RWPE2 (cell line): Measurements from ENCODE around the gene SENP3.
A peak's percentile ranks its signal among the peaks of the same experiment; 100 is the strongest.

ENCODE experiments used
- ATAC-seq: fragments of 200-7000 bp; cut with Tn5 transposase; 3 replicates; pipeline ENCODE4 v1.9.1; 2021; ENCODE audit warnings: low read depth
- DNase-seq: peaks from one replicate; pipeline ENCODE4 v3.0.0-alpha.2; 2020; ENCODE audit warnings: low spot score
- H3K27ac ChIP-seq: fragments of 450-650 bp; 2 replicates; pipeline ENCODE4 v1.5.1; 2017; ENCODE audit warnings: mild to moderate bottlenecking; ENCODE audit not compliant: poor library complexity, severe bottlenecking
- H3K27me3 ChIP-seq: fragments of 250-450 bp; sonication (Bioruptor Pico); 2 replicates; pipeline ENCODE4 v1.5.1; 2021; ENCODE audit warnings: mild to moderate bottlenecking, moderate library complexity; ENCODE audit not compliant: insufficient read depth, poor library complexity, severe bottlenecking
- H3K36me3 ChIP-seq: fragments of 250-450 bp; sonication (Bioruptor Pico); 2 replicates; pipeline ENCODE4 v1.5.1; 2020; ENCODE audit warnings: low read depth, mild to moderate bottlenecking, moderate library complexity
- H3K4me1 ChIP-seq: fragments of 250-450 bp; sonication (Bioruptor Pico); 2 replicates; pipeline ENCODE4 v1.5.1; 2021; ENCODE audit warnings: mild to moderate bottlenecking, moderate library complexity; ENCODE audit not compliant: insufficient read depth, poor library complexity, severe bottlenecking
- H3K4me3 ChIP-seq: fragments of 250-450 bp; sonication (Bioruptor Pico); 2 replicates; pipeline ENCODE4 v1.5.1; 2021; ENCODE audit warnings: mild to moderate bottlenecking, moderate library complexity; ENCODE audit not compliant: severe bottlenecking
- H3K9me3 ChIP-seq: fragments of 250-450 bp; sonication (Bioruptor Pico); 2 replicates; pipeline ENCODE4 v1.5.1; 2021; ENCODE audit warnings: mild to moderate bottlenecking, moderate library complexity; ENCODE audit not compliant: severe bottlenecking
- TF ChIP-seq, protein P1 (sequence below): fragments of 450-650 bp; IDR thresholded peaks from one replicate; pipeline ENCODE4 v1.5.1; 2017; ENCODE audit warnings: mild to moderate bottlenecking, moderate library complexity; ENCODE audit not compliant: poor library complexity, severe bottlenecking

SENP3 gene

DNA sequence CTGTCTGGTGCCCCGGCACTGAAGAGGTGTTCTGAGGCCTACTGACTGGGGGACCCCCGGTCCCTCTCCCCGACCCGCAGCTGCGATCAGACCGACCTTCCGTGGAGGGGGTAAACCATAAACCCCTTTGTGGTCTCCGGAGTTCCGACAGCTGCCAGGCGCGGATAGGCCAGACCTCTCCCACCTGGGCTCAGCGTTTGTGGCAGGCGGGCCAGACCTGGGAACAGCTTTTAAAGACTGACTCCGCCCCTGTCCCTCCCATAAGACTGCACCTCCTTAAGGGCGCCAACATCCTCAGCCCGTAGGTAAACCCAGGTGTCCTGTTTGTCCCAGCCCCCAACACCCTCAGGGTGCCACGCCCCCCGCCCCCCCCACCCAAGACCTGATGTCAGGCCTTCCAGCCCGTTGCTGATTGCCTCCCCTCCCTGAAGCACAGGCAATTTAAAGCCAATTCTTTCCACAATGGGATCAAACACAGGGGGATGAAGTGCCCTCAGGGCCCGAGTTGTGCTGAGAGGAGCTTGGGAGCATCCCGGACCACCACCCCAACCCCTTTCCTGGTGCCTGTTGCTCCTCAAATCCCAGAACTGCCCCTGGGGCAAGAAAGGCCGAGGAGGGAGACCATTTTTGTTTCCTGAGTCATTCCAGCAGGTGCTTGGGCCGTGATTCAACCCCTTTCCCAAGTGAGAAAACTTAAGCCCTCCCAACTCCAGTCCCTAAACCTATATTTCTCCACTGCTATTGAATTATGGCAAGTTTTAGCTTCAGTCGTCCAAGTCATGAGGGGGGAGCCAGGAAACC is 28.4 kb downstream of the SENP3 start, which contains the start of gene SOX15:
Gene SOX15, minus strand, starts transcription at position 204 of the 801 bp plus-strand sequence. CDS start 418 bp downstream, outside the sequence.
- Histone ChIP-seq H3K27me3 (no peaks in the 10 kb centered on the region), H3K9me3 (no peaks in the 10 kb centered on the region), H3K36me3 (peaks cover 66% of the 10 kb centered on the region), H3K4me3 (peak within 1 kb of the TSS; percentile 66), H3K27ac (peak within 1 kb of the TSS; percentile 97), H3K4me1 (peaks cover 17% of the 10 kb centered on the region)
- TF ChIP-seq, protein P1, sequence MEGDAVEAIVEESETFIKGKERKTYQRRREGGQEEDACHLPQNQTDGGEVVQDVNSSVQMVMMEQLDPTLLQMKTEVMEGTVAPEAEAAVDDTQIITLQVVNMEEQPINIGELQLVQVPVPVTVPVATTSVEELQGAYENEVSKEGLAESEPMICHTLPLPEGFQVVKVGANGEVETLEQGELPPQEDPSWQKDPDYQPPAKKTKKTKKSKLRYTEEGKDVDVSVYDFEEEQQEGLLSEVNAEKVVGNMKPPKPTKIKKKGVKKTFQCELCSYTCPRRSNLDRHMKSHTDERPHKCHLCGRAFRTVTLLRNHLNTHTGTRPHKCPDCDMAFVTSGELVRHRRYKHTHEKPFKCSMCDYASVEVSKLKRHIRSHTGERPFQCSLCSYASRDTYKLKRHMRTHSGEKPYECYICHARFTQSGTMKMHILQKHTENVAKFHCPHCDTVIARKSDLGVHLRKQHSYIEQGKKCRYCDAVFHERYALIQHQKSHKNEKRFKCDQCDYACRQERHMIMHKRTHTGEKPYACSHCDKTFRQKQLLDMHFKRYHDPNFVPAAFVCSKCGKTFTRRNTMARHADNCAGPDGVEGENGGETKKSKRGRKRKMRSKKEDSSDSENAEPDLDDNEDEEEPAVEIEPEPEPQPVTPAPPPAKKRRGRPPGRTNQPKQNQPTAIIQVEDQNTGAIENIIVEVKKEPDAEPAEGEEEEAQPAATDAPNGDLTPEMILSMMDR = no peak
- DNase-seq (peak; percentile 85), ATAC-seq (peak; percentile 43)

DNA sequence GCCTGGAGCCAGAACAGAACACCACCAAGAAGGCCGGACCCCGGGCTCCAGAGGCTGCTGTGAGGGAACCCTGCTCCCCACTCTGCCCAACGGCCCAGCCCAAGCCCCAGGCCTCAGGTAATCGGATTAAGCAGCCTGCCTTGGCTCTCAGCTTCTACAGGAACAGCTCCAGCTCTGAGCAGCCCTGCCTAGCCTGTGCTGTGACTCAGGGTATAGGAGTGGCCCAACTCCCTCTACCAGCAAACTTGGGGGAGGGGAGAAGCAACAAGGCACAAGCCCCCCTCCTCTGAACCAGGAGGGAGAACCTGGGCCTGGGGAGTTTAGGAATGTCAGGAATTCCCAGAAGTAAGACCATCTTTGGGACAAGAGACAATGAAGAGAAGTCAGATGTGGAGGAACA is 29.0 kb downstream of the SENP3 start:
- H3K4me3 ChIP-seq = no peak overlapping the region
- DNase-seq (no peak), ATAC-seq (peak; percentile 40)
- peaks cover 17% of the 10 kb centered on the region for H3K4me1 ChIP-seq
- H3K27me3 ChIP-seq = no peaks in the 10 kb centered on the region
- peaks cover 70% of the 10 kb centered on the region for H3K36me3 ChIP-seq
- no peaks in the 10 kb centered on the region for H3K9me3 ChIP-seq
- TF ChIP-seq, protein P1 = no peak
- peak overlapping the region; percentile 97 for H3K27ac ChIP-seq

DNA sequence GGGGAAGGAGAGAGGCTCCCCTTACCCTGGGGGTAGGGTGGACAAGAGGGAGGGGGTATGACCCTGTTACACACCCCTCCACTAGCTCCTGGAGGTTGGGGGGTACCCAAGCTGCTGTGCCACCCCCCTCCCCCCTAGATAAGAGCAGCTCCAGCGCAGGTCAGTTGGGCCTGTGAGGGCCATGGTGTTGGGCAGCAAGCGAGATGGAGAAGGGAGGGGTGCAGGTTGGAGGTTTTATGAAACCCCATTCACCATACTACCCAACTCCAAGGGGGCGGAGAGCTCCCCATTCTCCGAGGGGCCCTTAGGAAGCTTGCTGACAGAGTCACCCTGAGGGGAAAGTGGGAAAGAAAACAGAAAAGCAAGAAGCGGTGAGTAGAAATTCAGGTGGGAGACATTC is 29.9 kb downstream of the SENP3 start:
- H3K27ac ChIP-seq = peak overlapping the region; percentile 97
- H3K36me3 ChIP-seq = peaks cover 71% of the 10 kb centered on the region
- ATAC-seq = no peak
- DNase-seq = no peak
- TF ChIP-seq, protein P1 = no peak
- H3K9me3 ChIP-seq = no peaks in the 10 kb centered on the region
- no peak overlapping the region for H3K4me3 ChIP-seq
- peaks cover 17% of the 10 kb centered on the region for H3K4me1 ChIP-seq
- no peaks in the 10 kb centered on the region for H3K27me3 ChIP-seq

DNA sequence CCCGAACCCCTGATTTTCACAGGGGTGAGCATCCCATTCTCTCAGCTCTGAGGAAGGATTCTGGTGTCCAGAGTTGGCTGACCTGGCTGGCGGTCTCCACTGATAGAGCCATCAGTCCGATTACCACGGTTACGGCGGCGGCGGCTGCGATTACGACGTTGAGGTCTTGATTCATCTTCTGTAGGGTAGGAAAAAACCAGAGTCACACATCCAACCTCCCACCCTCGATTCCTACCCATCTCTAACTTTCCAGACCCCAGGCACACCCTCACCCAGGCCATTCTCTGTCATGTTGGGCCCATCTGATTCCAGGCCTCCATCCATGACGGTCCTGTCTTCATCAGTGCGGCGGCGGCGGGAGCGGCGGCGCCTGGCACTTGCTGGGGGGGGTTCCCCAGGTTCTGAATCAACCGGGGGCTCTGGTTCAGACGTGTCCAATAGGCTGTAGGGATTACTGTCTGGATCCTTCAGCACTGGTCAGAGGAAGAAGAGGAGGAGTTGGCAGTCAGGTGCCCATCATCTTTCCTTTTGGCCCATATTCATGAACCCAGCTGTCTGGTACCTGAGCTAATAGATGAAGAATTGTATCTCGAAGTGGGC is 30.8 kb downstream of the SENP3 start:
- H3K9me3 ChIP-seq = no peaks in the 10 kb centered on the region
- TF ChIP-seq, protein P1 = no peak
- no peak overlapping the region for H3K4me3 ChIP-seq
- H3K27ac ChIP-seq = peak overlapping the region; percentile 97
- no peak for ATAC-seq
- H3K36me3 ChIP-seq = peaks cover 75% of the 10 kb centered on the region
- no peak for DNase-seq
- H3K4me1 ChIP-seq = peaks cover 14% of the 10 kb centered on the region
- no peaks in the 10 kb centered on the region for H3K27me3 ChIP-seq
